Measurements from ENCODE around the gene DTX3.
"Not testable (repeated sequence)": the region's sequence is repeated elsewhere in the genome, so short reads cannot be mapped to it uniquely, and the experiment has no call there.

Gene DTX3

GRCh38 chr12:57560516-57560915 is 44.1 kb upstream of the DTX3 start:
- Histone ChIP-seq H4K20me1 (ENCODE audit: insufficient read depth, low read length) (no peaks in the 10 kb centered on the region), H3K9me3 (ENCODE audit: insufficient read depth, low read length, severe bottlenecking) (no peaks in the 10 kb centered on the region), H3K27ac (ENCODE audit: low read length) (no peak overlapping the region), H3K9ac (ENCODE audit: low read depth, low read length) (no peak overlapping the region), H3K27me3 (ENCODE audit: insufficient read depth, low read length, poor library complexity) (peaks cover 20% of the 10 kb centered on the region), H2AFZ (ENCODE audit: low read depth, low read length) (no peak overlapping the region), H3K4me1 (ENCODE audit: insufficient read depth, low read length) (no peaks in the 10 kb centered on the region), H3K79me2 (ENCODE audit: insufficient read depth, low read length) (no peaks in the 10 kb centered on the region), H3K4me2 (ENCODE audit: insufficient read depth, low read length) (no peak overlapping the region), H3K36me3 (ENCODE audit: insufficient read depth, low read length) (no peaks in the 10 kb centered on the region), H3K4me3 (ENCODE audit: low read depth in 1 of 2, low read length in 2 of 2) (no peak overlapping the region)
- no peak for TF ChIP-seq EZH2 (IDR thresholded peaks at IDR 0.05; ENCODE audit: borderline replicate concordance, low read depth, low read length, severe bottlenecking)
- TF ChIP-seq CTCF (IDR thresholded peaks at IDR 0.05; ENCODE audit: borderline replicate concordance, extremely low read depth, low read length, poor library complexity, severe bottlenecking): no peak
- no peak for DNase-seq
- no peak for ATAC-seq (ENCODE audit: insufficient read depth, low read depth)

- not testable (repeated sequence) for H3K4me2 ChIP-seq (ENCODE audit: insufficient read depth, low read length); ATAC-seq (ENCODE audit: insufficient read depth, low read depth); H3K4me3 ChIP-seq (ENCODE audit: low read depth in 1 of 2, low read length in 2 of 2); H3K9ac ChIP-seq (ENCODE audit: low read depth, low read length); H3K79me2 ChIP-seq (ENCODE audit: insufficient read depth, low read length); DNase-seq; H3K27ac ChIP-seq (ENCODE audit: low read length); H2AFZ ChIP-seq (ENCODE audit: low read depth, low read length); H3K9me3 ChIP-seq (ENCODE audit: insufficient read depth, low read length, severe bottlenecking); H4K20me1 ChIP-seq (ENCODE audit: insufficient read depth, low read length); H3K4me1 ChIP-seq (ENCODE audit: insufficient read depth, low read length); H3K36me3 ChIP-seq (ENCODE audit: insufficient read depth, low read length)
- H3K27me3 ChIP-seq (ENCODE audit: insufficient read depth, low read length, poor library complexity): peaks cover 20% of the 10 kb centered on the region
Observed at GRCh38 chr12:57561117-57561516, 43.5 kb upstream of the DTX3 start.

GRCh38 chr12:57563358-57563757 is 41.3 kb upstream of the DTX3 start:
- no peaks in the 10 kb centered on the region for H3K9me3 ChIP-seq (ENCODE audit: insufficient read depth, low read length, severe bottlenecking)
- H3K27me3 ChIP-seq (ENCODE audit: insufficient read depth, low read length, poor library complexity): peaks cover 20% of the 10 kb centered on the region
- DNase-seq (no peak), ATAC-seq (ENCODE audit: insufficient read depth, low read depth) (no peak)
- no peak overlapping the region for H3K9ac ChIP-seq (ENCODE audit: low read depth, low read length)
- H3K36me3 ChIP-seq (ENCODE audit: insufficient read depth, low read length): no peaks in the 10 kb centered on the region
- no peak for TF ChIP-seq EZH2 (IDR thresholded peaks at IDR 0.05; ENCODE audit: borderline replicate concordance, low read depth, low read length, severe bottlenecking)
- TF ChIP-seq CTCF (IDR thresholded peaks at IDR 0.05; ENCODE audit: borderline replicate concordance, extremely low read depth, low read length, poor library complexity, severe bottlenecking): no peak
- no peak overlapping the region for H3K4me2 ChIP-seq (ENCODE audit: insufficient read depth, low read length)
- H4K20me1 ChIP-seq (ENCODE audit: insufficient read depth, low read length): no peaks in the 10 kb centered on the region
- H3K79me2 ChIP-seq (ENCODE audit: insufficient read depth, low read length): no peaks in the 10 kb centered on the region
- no peak overlapping the region for H3K27ac ChIP-seq (ENCODE audit: low read length)
- H3K4me3 ChIP-seq (ENCODE audit: low read depth in 1 of 2, low read length in 2 of 2): no peak overlapping the region
- no peak overlapping the region for H2AFZ ChIP-seq (ENCODE audit: low read depth, low read length)
- no peaks in the 10 kb centered on the region for H3K4me1 ChIP-seq (ENCODE audit: insufficient read depth, low read length)

- peaks cover 20% of the 10 kb centered on the region for H3K27me3 ChIP-seq (ENCODE audit: insufficient read depth, low read length, poor library complexity)
- no peaks in the 10 kb centered on the region for H3K4me1 ChIP-seq (ENCODE audit: insufficient read depth, low read length)
- no peak overlapping the region for H3K9ac ChIP-seq (ENCODE audit: low read depth, low read length)
- DNase-seq (no peak), ATAC-seq (ENCODE audit: insufficient read depth, low read depth) (no peak)
- no peaks in the 10 kb centered on the region for H3K36me3 ChIP-seq (ENCODE audit: insufficient read depth, low read length)
- no peaks in the 10 kb centered on the region for H3K79me2 ChIP-seq (ENCODE audit: insufficient read depth, low read length)
- H4K20me1 ChIP-seq (ENCODE audit: insufficient read depth, low read length): no peaks in the 10 kb centered on the region
- H3K9me3 ChIP-seq (ENCODE audit: insufficient read depth, low read length, severe bottlenecking): no peaks in the 10 kb centered on the region
- TF ChIP-seq EZH2 (IDR thresholded peaks at IDR 0.05; ENCODE audit: borderline replicate concordance, low read depth, low read length, severe bottlenecking) (no peak), CTCF (IDR thresholded peaks at IDR 0.05; ENCODE audit: borderline replicate concordance, extremely low read depth, low read length, poor library complexity, severe bottlenecking) (no peak)
- H3K27ac ChIP-seq (ENCODE audit: low read length): no peak overlapping the region
- no peak overlapping the region for H2AFZ ChIP-seq (ENCODE audit: low read depth, low read length)
- H3K4me3 ChIP-seq (ENCODE audit: low read depth in 1 of 2, low read length in 2 of 2): no peak overlapping the region
- H3K4me2 ChIP-seq (ENCODE audit: insufficient read depth, low read length): no peak overlapping the region
Observed at GRCh38 chr12:57564178-57564740, 40.4 kb upstream of the DTX3 start.
